SU-DHL-6 (cell line): ENCODE measurements around the gene ARHGEF16.

Source experiments
- H2AFZ ChIP-seq: fragments of 200-600 bp; sonication (generic); 2 replicates; pipeline ENCODE4 v1.6.1; 2014; ENCODE audit warnings: low read depth, mild to moderate bottlenecking, moderate library complexity, mixed read lengths, antibody characterized with exemption, low read length; ENCODE audit not compliant: severe bottlenecking
- H3F3A ChIP-seq: fragments of 200-600 bp; shearing (Covaris generic); 2 replicates; pipeline ENCODE4 v1.6.0; 2016; ENCODE audit warnings: antibody characterized with exemption, mild to moderate bottlenecking; ENCODE audit not compliant: insufficient read depth
- H3K27ac ChIP-seq: fragments of 200-600 bp; sonication (generic); 2 replicates; pipeline ENCODE4 v1.5.1; 2016; ENCODE audit warnings: low read depth, mild to moderate bottlenecking, low read length, moderate library complexity, mixed read lengths
- H3K27me3 ChIP-seq: fragments of 200-600 bp; sonication (generic), shearing (Covaris generic); 2 replicates; pipeline ENCODE4 v1.6.0; 2014; ENCODE audit warnings: mild to moderate bottlenecking, low read length
- H3K36me3 ChIP-seq: fragments of 200-600 bp; sonication (generic); 2 replicates; pipeline ENCODE4 v1.6.1; 2014; ENCODE audit warnings: mild to moderate bottlenecking, low read length, mixed read lengths
- H3K4me2 ChIP-seq: fragments of 300-600, 200-600 bp; shearing (Covaris generic), sonication (generic); 2 replicates; pipeline ENCODE4 v1.6.0; 2014; ENCODE audit warnings: low read length, low read depth, mild to moderate bottlenecking; ENCODE audit not compliant: poor library complexity, severe bottlenecking
- H3K4me3 ChIP-seq: fragments of 200-600 bp; sonication (generic); 2 replicates; pipeline ENCODE4 v1.5.1; 2014; ENCODE audit warnings: antibody characterized with exemption, low read length, mild to moderate bottlenecking, mixed read lengths; ENCODE audit not compliant: insufficient read depth, poor library complexity, severe bottlenecking
- H3K79me2 ChIP-seq: fragments of 200-600 bp; sonication (generic); 2 replicates; pipeline ENCODE4 v1.6.1; 2014; ENCODE audit warnings: mild to moderate bottlenecking, low read length, moderate library complexity; ENCODE audit not compliant: insufficient read depth
- H3K9ac ChIP-seq: fragments of 200-600 bp; sonication (generic); 2 replicates; pipeline ENCODE4 v1.7.0; 2014; ENCODE audit warnings: mild to moderate bottlenecking, low read length
- H3K9me2 ChIP-seq: fragments of 200-600 bp; sonication (generic); replicated peaks from 2 replicates; pipeline ENCODE4 v1.6.1; 2014; ENCODE audit warnings: low read length; ENCODE audit not compliant: insufficient read depth
- H3K9me3 ChIP-seq: fragments of 200-600 bp; sonication (generic); 2 replicates; pipeline ENCODE4 v1.6.1; 2014; ENCODE audit warnings: low read length, mixed read lengths; ENCODE audit not compliant: insufficient read depth
- H4K20me1 ChIP-seq: fragments of 200-600 bp; sonication (generic); 2 replicates; pipeline ENCODE4 v1.6.1; 2014; ENCODE audit warnings: low read depth, mild to moderate bottlenecking, antibody characterized with exemption, low read length, moderate library complexity, mixed read lengths
- EZH2phosphoT487 ChIP-seq: fragments of 200-600 bp; sonication (generic), shearing (Covaris generic); conservative IDR thresholded peaks from 2 replicates; pipeline ENCODE4 v1.6.1; 2018; ENCODE audit warnings: mild to moderate bottlenecking, antibody characterized with exemption, low read length, moderate library complexity, mixed read lengths
- TF ChIP-seq, protein P1 (sequence below): fragments of 200-600 bp; sonication (generic); IDR thresholded peaks from one replicate; pipeline ENCODE4 v1.5.1; 2017; ENCODE audit warnings: antibody characterized with exemption, mild to moderate bottlenecking, low read length, moderate library complexity; ENCODE audit not compliant: insufficient read depth, poor library complexity, severe bottlenecking

Gene ARHGEF16

DNA sequence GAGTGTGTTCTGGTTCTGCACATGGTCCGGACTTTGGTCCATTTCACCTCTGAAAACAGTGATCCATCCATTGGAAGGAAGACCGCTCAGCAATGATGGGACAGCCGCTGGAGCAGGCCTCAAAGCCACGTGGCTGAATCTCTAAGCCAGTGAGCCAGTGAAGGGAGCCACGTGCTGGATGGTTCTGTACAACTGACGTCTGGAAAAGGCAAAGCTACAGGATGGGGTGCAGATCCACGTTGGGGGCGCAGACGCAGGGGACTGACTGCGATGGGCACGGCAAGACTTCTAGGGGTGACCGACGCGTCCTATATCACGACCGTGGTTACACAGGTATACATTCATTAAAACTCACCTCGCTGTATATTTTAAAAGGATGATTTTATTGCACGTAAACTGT, 10.2 kb upstream of the ARHGEF16 start:
- H3K4me3 ChIP-seq, result no peak overlapping the region
- no peaks in the 10 kb centered on the region for H3F3A ChIP-seq
- no peak overlapping the region for H3K27ac ChIP-seq
- H3K36me3 ChIP-seq, result no peaks in the 10 kb centered on the region
- H2AFZ ChIP-seq, result no peak overlapping the region
- H4K20me1 ChIP-seq, result no peaks in the 10 kb centered on the region
- no peak overlapping the region for H3K4me2 ChIP-seq
- H3K9ac ChIP-seq, result no peak overlapping the region
- H3K9me2 ChIP-seq, result no peaks in the 10 kb centered on the region
- no peaks in the 10 kb centered on the region for H3K79me2 ChIP-seq
- H3K27me3 ChIP-seq, result no peaks in the 10 kb centered on the region
- TF ChIP-seq, protein P1, sequence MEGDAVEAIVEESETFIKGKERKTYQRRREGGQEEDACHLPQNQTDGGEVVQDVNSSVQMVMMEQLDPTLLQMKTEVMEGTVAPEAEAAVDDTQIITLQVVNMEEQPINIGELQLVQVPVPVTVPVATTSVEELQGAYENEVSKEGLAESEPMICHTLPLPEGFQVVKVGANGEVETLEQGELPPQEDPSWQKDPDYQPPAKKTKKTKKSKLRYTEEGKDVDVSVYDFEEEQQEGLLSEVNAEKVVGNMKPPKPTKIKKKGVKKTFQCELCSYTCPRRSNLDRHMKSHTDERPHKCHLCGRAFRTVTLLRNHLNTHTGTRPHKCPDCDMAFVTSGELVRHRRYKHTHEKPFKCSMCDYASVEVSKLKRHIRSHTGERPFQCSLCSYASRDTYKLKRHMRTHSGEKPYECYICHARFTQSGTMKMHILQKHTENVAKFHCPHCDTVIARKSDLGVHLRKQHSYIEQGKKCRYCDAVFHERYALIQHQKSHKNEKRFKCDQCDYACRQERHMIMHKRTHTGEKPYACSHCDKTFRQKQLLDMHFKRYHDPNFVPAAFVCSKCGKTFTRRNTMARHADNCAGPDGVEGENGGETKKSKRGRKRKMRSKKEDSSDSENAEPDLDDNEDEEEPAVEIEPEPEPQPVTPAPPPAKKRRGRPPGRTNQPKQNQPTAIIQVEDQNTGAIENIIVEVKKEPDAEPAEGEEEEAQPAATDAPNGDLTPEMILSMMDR, result no peak
- no peak for TF ChIP-seq EZH2phosphoT487
- H3K9me3 ChIP-seq, result no peaks in the 10 kb centered on the region

DNA sequence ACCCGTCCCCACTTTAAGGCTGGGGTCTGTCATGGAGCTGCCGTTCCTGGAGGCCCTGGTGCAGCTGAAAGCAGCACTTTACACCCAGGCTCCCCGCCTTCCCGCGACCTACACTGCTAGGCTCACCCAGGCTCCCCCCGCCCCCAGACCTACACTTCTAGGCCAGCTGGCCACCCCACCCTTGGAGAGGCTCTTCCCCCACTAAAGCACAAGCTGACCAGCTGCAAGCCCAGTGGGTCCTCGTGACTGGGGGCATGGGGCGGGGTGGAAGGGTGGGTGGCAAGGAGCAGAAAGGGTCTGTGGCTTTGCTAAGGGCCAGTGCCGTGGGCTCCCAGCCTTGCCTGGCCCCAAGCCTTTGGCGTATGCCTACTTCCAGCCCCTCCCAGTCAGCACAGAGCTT, 9.7 kb upstream of the ARHGEF16 start:
- Histone ChIP-seq H3K36me3 (no peaks in the 10 kb centered on the region), H3K4me3 (no peak overlapping the region), H3F3A (no peaks in the 10 kb centered on the region), H3K27me3 (no peaks in the 10 kb centered on the region), H3K79me2 (no peaks in the 10 kb centered on the region), H3K9me2 (no peaks in the 10 kb centered on the region), H3K27ac (no peak overlapping the region), H4K20me1 (no peaks in the 10 kb centered on the region), H3K9ac (no peak overlapping the region), H2AFZ (no peak overlapping the region), H3K4me2 (no peak overlapping the region), H3K9me3 (no peaks in the 10 kb centered on the region)
- TF ChIP-seq, protein P1, result no peak
- TF ChIP-seq EZH2phosphoT487, result no peak

DNA sequence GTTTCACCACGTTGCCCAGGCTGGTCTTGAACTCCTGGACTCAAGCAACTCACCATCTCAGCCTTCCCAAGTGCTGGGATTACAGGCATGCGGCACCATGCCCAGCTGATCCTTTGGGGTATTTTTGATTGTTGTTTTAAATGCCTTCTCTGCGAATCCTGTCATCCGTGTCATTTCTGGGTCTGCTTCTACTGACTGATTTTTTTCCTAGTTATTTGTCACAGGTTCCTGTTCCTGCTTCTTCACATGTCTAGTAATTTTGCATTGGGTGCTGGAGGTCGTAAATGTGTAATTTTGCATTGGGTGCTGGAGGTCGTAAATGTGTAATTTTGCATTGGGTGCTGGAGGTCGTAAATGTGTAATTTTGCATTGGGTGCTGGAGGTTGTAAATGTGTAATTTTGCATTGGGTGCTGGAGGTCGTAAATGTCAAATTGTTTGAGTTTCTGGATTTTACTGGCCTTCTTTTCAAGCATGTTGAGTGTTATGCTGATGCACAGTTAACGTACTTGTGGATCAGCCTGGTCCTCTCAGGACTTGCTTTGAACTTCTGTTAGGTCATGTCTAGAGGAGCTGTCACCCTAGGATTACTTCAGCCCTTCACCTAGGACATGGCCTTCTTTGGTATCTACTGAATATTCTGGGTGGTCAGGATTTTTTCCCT, 4.1 kb upstream of the ARHGEF16 start:
- H3K79me2 ChIP-seq, result no peaks in the 10 kb centered on the region
- no peaks in the 10 kb centered on the region for H3K9me2 ChIP-seq
- no peaks in the 10 kb centered on the region for H3K36me3 ChIP-seq
- H3F3A ChIP-seq, result no peaks in the 10 kb centered on the region
- no peak overlapping the region for H3K4me2 ChIP-seq
- no peak overlapping the region for H2AFZ ChIP-seq
- TF ChIP-seq, protein P1, result no peak
- TF ChIP-seq EZH2phosphoT487, result no peak
- no peak overlapping the region for H3K9ac ChIP-seq
- H3K9me3 ChIP-seq, result no peaks in the 10 kb centered on the region
- no peak overlapping the region for H3K27ac ChIP-seq
- H4K20me1 ChIP-seq, result no peaks in the 10 kb centered on the region
- no peak overlapping the region for H3K4me3 ChIP-seq
- no peaks in the 10 kb centered on the region for H3K27me3 ChIP-seq
